ENCODE results near the gene PTPRT. TPM values are rescaled to one million over a fixed set of nuclear protein-coding genes. Genes with fewer than 3 reads are reported as not detected.
"Not testable (repeated sequence)": the region's sequence is repeated elsewhere in the genome, so short reads cannot be mapped to it uniquely, and the experiment has no call there.

PTPRT gene
- polyA plus RNA-seq, 1 donor from 2014 or later: not detected

GRCh38 chr20:43167021-43167420, 22.7 kb downstream of the PTPRT start:
- Mint-ChIP-seq H3K4me3 (no peak overlapping the region), H3K27ac (no peak overlapping the region), H3K9me3 (peaks cover 0 to 2% (median 0%) of the 10 kb centered on the region in 3 donors), H3K27me3 (no peaks in the 10 kb centered on the region), H3K4me1 (no peaks in the 10 kb centered on the region), H3K36me3 (peaks cover 2% of the 10 kb centered on the region)

GRCh38 chr20:43165611-43166010, 24.1 kb downstream of the PTPRT start:
- H3K4me3 Mint-ChIP-seq: no peak overlapping the region
- no peaks in the 10 kb centered on the region for H3K4me1 Mint-ChIP-seq
- H3K9me3 Mint-ChIP-seq: peaks cover 0 to 2% (median 0%) of the 10 kb centered on the region in 3 donors
- H3K27ac Mint-ChIP-seq: no peak overlapping the region
- no peaks in the 10 kb centered on the region for H3K27me3 Mint-ChIP-seq
- H3K36me3 Mint-ChIP-seq: no peaks in the 10 kb centered on the region

- not testable (repeated sequence) for H3K4me3 Mint-ChIP-seq, H3K27ac Mint-ChIP-seq
Measured at GRCh38 chr20:43164736-43165135, 25.0 kb downstream of the PTPRT start.

GRCh38 chr20:43161716-43162115, 28.0 kb downstream of the PTPRT start:
- Mint-ChIP-seq H3K4me1 (no peaks in the 10 kb centered on the region), H3K9me3 (peaks cover 1 to 6% (median 6%) of the 10 kb centered on the region in 3 donors), H3K27ac (no peak overlapping the region), H3K36me3 (no peaks in the 10 kb centered on the region), H3K27me3 (peaks cover 4% of the 10 kb centered on the region), H3K4me3 (no peak overlapping the region)

More at GRCh38 chr20:43164736-43165135, 25.0 kb downstream of the PTPRT start:
- H3K36me3 Mint-ChIP-seq, H3K9me3 Mint-ChIP-seq, H3K27me3 Mint-ChIP-seq, H3K4me1 Mint-ChIP-seq: not testable (repeated sequence)

GRCh38 chr20:43160941-43161340, 28.8 kb downstream of the PTPRT start:
- no peak overlapping the region for H3K27ac Mint-ChIP-seq
- peaks cover 4% of the 10 kb centered on the region for H3K27me3 Mint-ChIP-seq
- H3K36me3 Mint-ChIP-seq: no peaks in the 10 kb centered on the region
- H3K9me3 Mint-ChIP-seq: peaks cover 1 to 6% (median 4%) of the 10 kb centered on the region in 3 donors
- no peaks in the 10 kb centered on the region for H3K4me1 Mint-ChIP-seq
- H3K4me3 Mint-ChIP-seq: no peak overlapping the region

GRCh38 chr20:43159994-43160393, 29.7 kb downstream of the PTPRT start:
- H3K27me3 Mint-ChIP-seq: peaks cover 4% of the 10 kb centered on the region
- no peak overlapping the region for H3K27ac Mint-ChIP-seq
- H3K4me3 Mint-ChIP-seq: peak overlapping the region in 1 of 4 donors; percentile 39
- H3K4me1 Mint-ChIP-seq: no peaks in the 10 kb centered on the region
- no peaks in the 10 kb centered on the region for H3K36me3 Mint-ChIP-seq
- H3K9me3 Mint-ChIP-seq: peaks cover 3 to 6% (median 4%) of the 10 kb centered on the region in 3 donors

GRCh38 chr20:43155366-43156100, 34.2 kb downstream of the PTPRT start:
- H3K36me3 Mint-ChIP-seq: no peaks in the 10 kb centered on the region
- H3K27me3 Mint-ChIP-seq: peaks cover 9% of the 10 kb centered on the region
- no peak overlapping the region for H3K4me3 Mint-ChIP-seq

GRCh38 chr20:43151901-43152300, 37.8 kb downstream of the PTPRT start:
- H3K4me1 Mint-ChIP-seq: no peaks in the 10 kb centered on the region
- H3K36me3 Mint-ChIP-seq: no peaks in the 10 kb centered on the region
- no peak overlapping the region for H3K4me3 Mint-ChIP-seq
- H3K27ac Mint-ChIP-seq: no peak overlapping the region
- peaks cover 6% of the 10 kb centered on the region for H3K27me3 Mint-ChIP-seq
- H3K9me3 Mint-ChIP-seq: peaks cover 0 to 9% (median 0%) of the 10 kb centered on the region in 3 donors

More at GRCh38 chr20:43155366-43156100, 34.2 kb downstream of the PTPRT start:
- no peaks in the 10 kb centered on the region for H3K4me1 Mint-ChIP-seq
- H3K9me3 Mint-ChIP-seq: peaks cover 4 to 8% (median 6%) of the 10 kb centered on the region in 3 donors
- no peak overlapping the region for H3K27ac Mint-ChIP-seq

- Mint-ChIP-seq H3K27ac (no peak overlapping the region), H3K4me3 (no peak overlapping the region), H3K4me1 (no peaks in the 10 kb centered on the region), H3K9me3 (peaks cover 0 to 10% (median 0%) of the 10 kb centered on the region in 3 donors), H3K36me3 (no peaks in the 10 kb centered on the region), H3K27me3 (peaks cover 6% of the 10 kb centered on the region)
Measured at GRCh38 chr20:43151256-43151655, 38.5 kb downstream of the PTPRT start.

GRCh38 chr20:43140726-43141125, 49.0 kb downstream of the PTPRT start:
- no peaks in the 10 kb centered on the region for H3K27me3 Mint-ChIP-seq
- no peaks in the 10 kb centered on the region for H3K4me1 Mint-ChIP-seq
- H3K27ac Mint-ChIP-seq: no peak overlapping the region
- H3K36me3 Mint-ChIP-seq: no peaks in the 10 kb centered on the region
- H3K4me3 Mint-ChIP-seq: no peak overlapping the region
- H3K9me3 Mint-ChIP-seq: peaks cover 0 to 3% (median 0%) of the 10 kb centered on the region in 3 donors

GRCh38 chr20:43138061-43138770, 51.5 kb downstream of the PTPRT start:
- H3K4me3 Mint-ChIP-seq: no peak overlapping the region
- H3K9me3 Mint-ChIP-seq: no peaks in the 10 kb centered on the region
- no peaks in the 10 kb centered on the region for H3K36me3 Mint-ChIP-seq
- no peak overlapping the region for H3K27ac Mint-ChIP-seq
- H3K4me1 Mint-ChIP-seq: no peaks in the 10 kb centered on the region
- H3K27me3 Mint-ChIP-seq: no peaks in the 10 kb centered on the region

- Mint-ChIP-seq H3K27ac (no peak overlapping the region), H3K4me1 (no peaks in the 10 kb centered on the region), H3K4me3 (peak overlapping the region in 1 of 4 donors; percentile 25), H3K36me3 (no peaks in the 10 kb centered on the region), H3K9me3 (no peaks in the 10 kb centered on the region), H3K27me3 (no peaks in the 10 kb centered on the region)
Measured at GRCh38 chr20:43137160-43137559, 52.5 kb downstream of the PTPRT start.

GRCh38 chr20:43124241-43124640, 65.5 kb downstream of the PTPRT start:
- peaks cover 0 to 3% (median 0%) of the 10 kb centered on the region in 3 donors for H3K9me3 Mint-ChIP-seq
- no peak overlapping the region for H3K27ac Mint-ChIP-seq
- H3K27me3 Mint-ChIP-seq: peaks cover 4% of the 10 kb centered on the region
- H3K36me3 Mint-ChIP-seq: no peaks in the 10 kb centered on the region
- no peak overlapping the region for H3K4me3 Mint-ChIP-seq
- H3K4me1 Mint-ChIP-seq: no peaks in the 10 kb centered on the region

GRCh38 chr20:43123180-43123579, 66.5 kb downstream of the PTPRT start:
- H3K4me1 Mint-ChIP-seq: no peaks in the 10 kb centered on the region
- H3K9me3 Mint-ChIP-seq: peaks cover 0 to 3% (median 0%) of the 10 kb centered on the region in 3 donors
- H3K36me3 Mint-ChIP-seq: no peaks in the 10 kb centered on the region
- H3K4me3 Mint-ChIP-seq: no peak overlapping the region
- H3K27ac Mint-ChIP-seq: no peak overlapping the region
- peaks cover 4% of the 10 kb centered on the region for H3K27me3 Mint-ChIP-seq

- H3K4me1 Mint-ChIP-seq: no peaks in the 10 kb centered on the region
- no peak overlapping the region for H3K4me3 Mint-ChIP-seq
- no peaks in the 10 kb centered on the region for H3K27me3 Mint-ChIP-seq
- H3K36me3 Mint-ChIP-seq: peaks cover 2% of the 10 kb centered on the region
- H3K27ac Mint-ChIP-seq: no peak overlapping the region
- H3K9me3 Mint-ChIP-seq: peaks cover 0 to 3% (median 0%) of the 10 kb centered on the region in 3 donors
Measured at GRCh38 chr20:43119720-43120119, 70.0 kb downstream of the PTPRT start.
